GM21515 (cell line): ENCODE measurements around the gene FGFR2.

Experiments
- ATAC-seq: cut with Tn5 transposase; IDR thresholded peaks from one replicate; pipeline ENCODE4 v1.9.1; 2021; ENCODE audit not compliant: unreplicated experiment

The FGFR2 gene

DNA sequence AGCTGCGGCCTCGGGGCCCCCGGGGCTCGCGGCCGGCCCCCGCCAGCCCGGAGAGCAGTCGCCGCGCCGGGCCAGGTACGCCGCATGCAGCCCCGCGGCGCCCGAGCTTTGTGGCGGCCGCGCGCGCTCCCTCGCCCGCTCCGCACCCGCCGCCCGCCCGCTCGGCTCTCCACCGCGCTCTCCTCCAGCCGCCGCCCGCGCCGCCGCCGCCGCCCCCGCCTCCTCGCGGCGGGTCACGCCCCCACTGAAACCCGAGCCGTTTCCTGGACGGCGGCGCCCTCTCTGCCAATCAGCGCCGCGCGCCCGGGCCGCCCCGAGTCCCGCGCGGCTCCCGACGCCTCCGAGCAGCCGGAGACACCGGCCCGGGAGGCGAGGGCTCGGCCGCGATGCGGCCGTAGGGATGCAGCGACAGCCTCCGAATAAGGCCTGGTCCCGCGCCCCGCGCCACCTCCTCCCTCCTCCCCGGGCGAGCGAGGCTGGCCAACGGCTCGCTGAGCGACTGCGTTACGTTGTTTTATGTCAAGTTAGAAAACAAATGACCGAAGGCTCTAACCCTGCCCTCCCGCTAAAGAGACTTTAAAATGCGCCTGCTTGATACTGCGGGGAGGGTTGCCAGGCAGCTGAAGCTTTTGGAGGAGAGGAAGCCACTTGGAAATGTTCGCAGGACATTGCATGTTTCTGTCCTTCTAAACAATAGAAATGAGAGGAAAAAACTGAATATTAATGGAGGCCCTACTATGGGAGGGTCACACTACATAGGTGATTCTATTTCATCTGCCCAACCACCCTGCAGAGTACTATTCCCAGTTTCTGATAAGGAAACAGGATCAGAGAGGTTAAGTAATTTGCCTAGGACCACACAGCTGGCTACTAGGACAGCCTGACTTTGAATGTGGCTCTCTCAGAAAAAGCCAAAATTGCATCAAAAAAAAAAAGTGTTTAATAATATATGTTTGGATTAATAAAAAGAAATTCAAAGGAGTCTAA, at the start of gene FGFR2:
Gene FGFR2, minus strand, starts transcription at position 182 of the 987 bp plus-strand sequence. CDS start 4,627 bp downstream, outside the sequence.
- peak; percentile 93 for ATAC-seq

DNA sequence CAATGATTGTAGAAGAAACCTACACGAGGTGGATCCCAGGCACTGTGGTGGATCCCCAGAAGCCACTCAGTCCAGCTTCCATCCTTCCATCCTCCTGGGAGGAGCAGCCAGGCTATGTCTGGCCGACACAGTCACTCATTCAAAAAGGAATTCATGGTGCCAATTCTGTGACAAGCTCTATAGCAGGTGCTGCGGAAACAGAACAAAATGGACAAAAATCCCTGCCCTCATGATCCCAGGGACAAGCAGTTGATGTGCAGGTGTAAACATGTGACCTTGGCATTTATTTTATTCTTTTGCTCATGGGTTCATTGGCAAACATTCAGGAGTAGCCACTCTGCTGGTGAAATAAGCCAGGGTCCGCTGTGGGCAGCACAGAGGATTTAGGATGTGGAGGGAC, 49.2 kb upstream of the FGFR2 start:
- no peak for ATAC-seq

DNA sequence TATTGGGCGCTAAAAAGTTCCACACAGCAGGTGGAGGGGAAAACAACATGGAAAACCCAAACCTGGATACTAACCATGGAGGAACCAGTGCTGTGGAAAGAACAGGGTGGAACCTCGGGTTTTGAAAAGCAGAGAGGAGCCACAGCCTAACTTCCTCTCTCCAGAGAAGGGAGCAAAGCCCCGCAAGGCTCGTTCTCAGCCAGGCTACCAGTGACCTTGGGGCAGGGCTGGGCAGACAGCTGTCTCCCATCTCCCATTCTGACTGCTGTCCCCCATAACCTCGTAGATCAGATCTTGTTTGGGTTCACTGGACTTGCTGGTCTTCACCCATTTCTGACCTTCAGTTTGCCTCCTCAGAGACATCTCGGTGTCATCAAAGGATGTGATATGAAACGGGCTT, 47.5 kb upstream of the FGFR2 start:
- no peak for ATAC-seq

GRCh38 chr10:121644501-121644900, 46.3 kb upstream of the FGFR2 start:
- no peak for ATAC-seq

DNA sequence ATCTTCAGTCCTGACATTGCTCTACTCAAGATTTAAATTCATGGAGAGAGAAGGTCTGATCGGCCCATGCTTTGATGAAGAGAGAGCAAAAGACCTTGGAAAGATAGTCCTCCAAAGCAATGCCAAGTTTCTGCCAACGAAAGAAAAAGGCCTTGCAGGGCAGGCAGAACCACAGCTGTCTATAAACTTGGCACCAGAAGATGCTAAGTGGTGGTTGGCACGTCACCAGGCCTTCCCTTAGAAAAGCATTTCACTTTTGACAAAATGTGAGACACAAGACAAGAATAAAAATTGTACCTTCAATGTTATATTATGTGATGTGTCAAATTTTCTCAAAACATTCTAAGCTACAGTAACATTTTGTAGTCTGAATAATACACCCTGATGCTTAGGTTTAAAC, 42.0 kb upstream of the FGFR2 start:
- no peak for ATAC-seq

- no peak for ATAC-seq
These were observed 41.2 kb upstream of the FGFR2 start for GRCh38 chr10:121639416-121639815.

GRCh38 chr10:121637437-121637836, 39.2 kb upstream of the FGFR2 start:
- no peak for ATAC-seq

GRCh38 chr10:121633056-121633455, 34.8 kb upstream of the FGFR2 start:
- ATAC-seq, result no peak

DNA sequence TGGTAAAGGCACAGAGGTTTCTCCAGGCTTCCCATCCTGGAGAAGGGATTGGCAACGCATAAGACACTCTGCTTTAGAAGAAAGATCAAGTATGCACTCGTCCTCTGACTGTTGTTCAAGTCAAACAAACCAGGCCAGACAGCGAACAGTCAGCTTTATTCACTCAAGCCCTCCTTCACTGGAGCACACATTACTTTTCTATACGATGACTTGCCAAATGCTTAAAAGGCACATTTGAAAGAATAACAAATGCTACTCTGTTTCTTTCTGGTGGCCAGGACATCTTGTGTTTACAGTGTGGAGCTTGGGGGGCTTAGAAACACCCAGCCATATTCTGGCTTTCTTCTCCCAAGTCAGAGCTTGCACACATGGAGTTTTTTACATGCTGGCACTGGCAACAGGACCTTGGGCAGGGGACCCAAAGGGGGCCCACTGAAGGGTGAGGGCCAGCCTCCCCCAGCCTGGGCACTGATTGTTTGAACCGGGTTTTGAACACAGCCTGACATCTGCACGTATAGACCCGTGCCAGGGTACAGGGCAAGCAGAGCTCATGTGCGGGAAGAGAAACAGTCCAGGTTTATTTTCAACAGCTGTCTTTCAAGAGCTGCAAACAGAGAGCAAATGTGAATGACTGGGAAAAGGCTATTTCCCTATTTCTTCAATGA, 33.3 kb upstream of the FGFR2 start:
- ATAC-seq, result no peak

GRCh38 chr10:121628859-121629258, 30.6 kb upstream of the FGFR2 start:
- no peak for ATAC-seq

DNA sequence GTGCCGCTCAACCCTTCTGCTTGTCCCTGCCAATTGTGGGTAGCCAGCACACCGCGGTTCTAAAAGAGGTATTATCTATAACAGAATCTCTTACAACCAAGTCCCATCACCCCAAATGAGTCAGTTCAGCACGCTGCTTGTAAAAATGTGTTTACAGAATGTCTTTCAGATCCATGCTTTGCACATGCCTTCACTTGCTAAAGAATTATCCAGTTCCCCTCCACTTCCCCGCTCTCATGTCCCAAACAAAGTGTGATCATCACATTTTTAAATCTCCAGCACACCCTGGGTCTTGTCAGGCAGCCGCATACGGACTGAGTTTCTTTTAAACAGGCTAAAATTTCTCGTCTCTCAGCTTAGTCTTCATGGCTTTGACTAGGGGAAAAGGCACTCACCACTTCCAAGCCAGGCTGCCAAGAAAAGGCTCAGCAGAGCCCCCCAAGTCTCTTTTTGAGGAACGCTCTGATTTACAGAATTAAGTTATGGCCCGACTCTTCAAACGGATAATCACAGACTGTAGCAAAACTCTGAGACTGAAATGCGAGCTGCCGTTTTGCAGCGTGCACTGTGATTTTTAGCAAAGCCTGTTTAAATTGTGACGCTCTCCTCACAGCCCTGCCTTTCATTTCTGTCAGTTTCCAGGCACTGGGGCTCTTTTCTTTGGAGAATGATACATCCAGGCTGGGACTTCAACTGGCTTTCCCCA, 29.8 kb upstream of the FGFR2 start:
- no peak for ATAC-seq

- no peak for ATAC-seq
These were observed 26.7 kb upstream of the FGFR2 start for GRCh38 chr10:121624836-121625486.

DNA sequence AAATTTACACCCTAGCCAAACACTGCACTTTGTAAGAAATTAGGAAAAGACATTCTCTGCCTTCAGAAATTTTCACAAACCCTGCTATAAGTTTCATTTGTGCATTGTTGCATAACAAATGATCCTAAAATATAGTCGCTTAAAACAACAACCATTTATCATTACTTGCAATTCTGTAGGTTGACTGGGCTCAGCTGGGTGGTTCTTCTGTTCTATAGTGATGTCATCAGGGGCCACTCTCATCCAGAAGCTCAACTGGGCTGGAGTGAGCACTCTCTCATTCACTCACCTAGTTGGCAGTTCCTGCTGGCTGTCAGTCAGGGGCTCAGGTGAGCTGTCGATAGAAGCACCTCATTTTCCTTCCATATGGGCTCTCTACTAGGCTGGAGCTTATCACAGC, 20.7 kb upstream of the FGFR2 start:
- no peak for ATAC-seq

- ATAC-seq, result no peak
These were observed 18.9 kb upstream of the FGFR2 start for GRCh38 chr10:121617176-121617575.

DNA sequence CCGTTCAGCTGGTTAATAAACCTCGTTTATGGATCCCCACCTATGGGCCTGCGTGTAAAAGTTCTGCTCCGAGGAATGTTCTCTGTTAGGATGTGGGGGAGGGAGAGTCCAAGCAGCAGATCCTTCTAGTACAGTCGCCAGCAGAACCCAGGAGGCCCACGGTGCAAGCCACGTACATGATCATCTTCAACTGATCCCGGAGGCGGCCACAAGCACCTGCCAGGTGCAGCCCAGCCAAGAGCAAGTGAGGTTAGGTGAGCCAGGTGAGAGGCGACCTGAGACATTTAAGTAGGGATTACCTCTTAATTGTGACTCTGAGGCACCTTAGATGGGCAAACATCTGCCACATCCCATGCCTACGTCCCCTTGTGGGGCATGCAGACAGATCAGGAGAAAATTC, 18.0 kb upstream of the FGFR2 start:
- no peak for ATAC-seq

DNA sequence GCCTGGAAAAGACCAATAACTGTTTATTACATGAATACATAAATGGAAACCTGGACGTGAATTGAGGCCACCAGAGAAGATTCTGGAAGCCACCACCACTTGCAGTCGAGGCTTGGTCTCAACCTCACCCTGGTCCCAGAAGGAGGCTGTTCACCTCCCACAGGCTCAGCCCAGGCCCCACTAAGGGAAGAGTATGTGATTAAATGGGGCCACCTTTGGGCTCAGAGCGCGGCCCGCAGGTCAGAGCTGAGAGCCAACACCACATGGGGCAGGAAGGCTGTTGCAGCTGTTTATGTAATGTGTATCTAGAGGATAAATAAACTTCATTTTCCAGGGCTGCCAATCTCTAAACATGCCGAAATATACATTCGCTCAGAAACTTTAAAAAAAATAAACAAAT, 17.6 kb upstream of the FGFR2 start:
- ATAC-seq, result no peak

DNA sequence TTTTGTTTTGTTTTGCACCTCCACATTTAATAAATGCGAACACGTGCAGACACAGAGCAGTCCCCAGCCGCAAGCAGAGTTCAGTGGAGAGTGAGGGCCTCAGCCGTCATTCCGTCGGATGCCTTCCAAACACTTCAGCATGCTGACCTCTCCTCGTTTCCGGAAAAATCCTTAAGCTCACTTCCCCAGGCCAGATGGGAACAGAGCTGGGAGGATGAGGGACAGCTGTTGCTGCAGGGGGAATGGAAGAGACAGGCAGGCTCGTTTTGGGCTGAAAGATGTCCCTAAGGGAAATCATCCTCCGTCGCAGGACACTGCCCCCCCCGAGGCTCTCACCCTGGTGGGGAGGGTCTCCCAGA, 17.2 kb upstream of the FGFR2 start:
- no peak for ATAC-seq

GRCh38 chr10:121614613-121615434, 16.6 kb upstream of the FGFR2 start:
- no peak for ATAC-seq

- no peak for ATAC-seq
These were observed 15.2 kb upstream of the FGFR2 start for GRCh38 chr10:121613456-121613855.
